ENCODE measurements around the gene NUDT22.

Gene NUDT22

DNA sequence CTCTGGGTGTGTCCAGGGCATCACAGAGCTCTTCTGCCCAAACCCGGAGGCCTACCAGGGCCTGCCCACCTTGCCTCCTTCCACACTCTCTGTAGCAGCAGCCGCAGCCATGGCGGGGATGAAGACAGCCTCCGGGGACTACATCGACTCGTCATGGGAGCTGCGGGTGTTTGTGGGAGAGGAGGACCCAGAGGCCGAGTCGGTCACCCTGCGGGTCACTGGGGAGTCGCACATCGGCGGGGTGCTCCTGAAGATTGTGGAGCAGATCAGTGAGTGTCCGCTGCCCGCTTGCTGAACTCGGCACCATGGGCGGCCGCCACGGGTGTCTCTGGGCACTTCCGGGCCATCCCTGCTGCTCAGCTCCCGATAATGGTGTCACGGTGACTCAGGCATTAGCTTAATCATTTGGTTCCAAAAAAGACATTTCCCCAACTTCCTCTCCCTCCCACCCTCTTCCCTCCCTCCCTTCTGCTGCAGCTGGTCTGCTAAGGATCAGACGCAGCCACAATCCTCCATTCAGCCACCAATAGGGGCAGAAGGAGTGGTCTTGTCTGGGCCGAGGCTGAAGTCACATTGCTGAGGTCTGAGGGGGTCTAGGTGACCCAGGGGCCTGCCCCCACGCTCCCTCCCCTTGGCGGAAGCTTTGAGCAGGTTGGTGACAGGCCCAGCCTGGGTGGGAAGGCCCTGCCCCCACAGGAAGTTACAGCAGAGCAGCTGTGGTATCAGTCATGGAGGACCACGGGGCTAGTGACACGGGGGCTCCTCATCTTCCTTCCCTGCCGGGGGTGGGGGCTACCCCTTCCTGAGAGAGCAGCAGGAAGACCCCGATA is 18.6 kb upstream of the NUDT22 start:
- no peak for DNase-seq

DNA sequence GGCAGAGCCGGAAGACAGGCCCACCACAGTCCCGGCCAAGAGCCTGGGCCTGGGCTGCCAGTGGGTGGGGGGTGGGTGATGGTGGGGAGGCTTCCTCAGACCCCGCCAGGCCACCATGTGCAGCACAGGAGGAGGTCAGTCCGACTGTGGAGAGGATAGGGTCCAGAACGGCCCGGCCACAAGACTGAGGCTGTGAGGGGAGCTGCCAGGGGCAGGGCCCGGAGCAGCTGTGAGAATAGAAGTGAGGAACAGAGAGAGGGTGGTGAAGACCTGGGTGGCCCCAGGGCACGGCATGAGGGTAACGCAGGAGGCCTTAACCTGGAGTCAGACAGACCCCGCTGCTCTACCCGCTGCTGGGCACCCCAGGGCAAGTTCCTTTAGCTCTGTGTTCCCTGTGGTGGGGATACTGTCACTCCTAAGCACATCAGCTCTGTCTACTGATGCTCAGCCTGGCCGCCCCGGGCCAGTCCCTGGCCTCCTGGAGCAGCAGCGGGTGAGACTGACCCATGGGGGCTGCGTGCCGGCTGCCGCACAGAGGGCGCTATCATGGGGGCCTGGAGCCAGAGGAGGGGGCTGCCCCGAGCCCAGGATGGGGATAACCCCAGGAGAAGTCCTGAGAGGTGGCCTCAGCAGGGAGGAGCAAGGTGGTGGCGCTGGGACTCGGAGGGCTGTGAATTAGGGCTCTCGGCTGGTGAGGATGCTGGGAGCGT is 17.8 kb upstream of the NUDT22 start:
- no peak for DNase-seq

DNA sequence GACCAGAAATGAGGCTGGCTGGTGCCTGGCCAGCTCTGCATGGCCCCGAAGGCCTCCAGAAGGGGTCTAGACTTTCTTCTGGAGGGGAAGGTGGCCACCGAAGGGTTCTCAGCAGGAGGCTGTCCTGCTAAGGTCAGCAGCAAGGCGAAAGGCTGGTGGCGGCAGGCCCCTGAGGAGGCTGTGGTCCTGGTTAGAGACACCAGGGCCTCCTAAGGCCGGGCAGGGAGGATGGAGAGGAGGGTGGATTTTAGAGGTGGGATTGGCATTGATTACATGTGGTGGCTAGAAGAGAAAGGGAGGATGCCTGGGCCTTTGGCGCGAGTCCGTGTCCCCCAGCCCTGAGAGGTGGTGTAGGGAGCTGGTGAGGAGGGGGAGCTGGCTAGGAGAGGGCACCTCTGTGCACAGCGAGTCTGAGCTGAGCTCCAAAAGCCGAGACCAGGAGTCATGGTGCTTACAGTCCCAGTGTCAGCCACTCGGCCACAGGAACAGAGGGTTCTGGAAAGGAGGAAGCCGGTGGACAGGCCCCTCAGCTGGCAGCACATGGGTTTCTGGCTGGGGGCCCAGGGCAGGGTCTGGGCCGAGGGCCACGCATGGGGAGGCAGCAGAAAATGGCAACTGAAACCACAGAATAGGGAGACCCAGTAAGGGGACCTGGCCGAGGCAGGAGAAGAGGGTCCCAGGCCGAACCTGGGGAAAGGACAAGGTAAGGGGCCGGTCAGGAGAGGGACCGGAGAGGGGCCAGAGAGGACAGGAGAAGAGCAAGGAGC is 17.1 kb upstream of the NUDT22 start:
- no peak for DNase-seq

DNA sequence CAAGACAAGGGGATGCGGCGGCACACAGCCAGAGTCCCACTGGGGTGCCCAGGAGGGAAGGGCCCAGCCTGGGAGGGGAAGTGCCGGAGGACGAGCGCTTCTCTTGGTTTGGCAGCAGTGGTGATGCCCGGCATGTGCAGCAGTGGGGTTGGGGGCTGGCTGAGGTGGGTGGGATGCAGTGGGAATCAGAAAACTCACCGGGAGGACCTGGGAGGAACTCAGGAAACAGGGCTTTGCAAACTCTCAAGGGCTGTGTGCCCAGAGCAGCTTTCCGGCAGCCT is 16.6 kb upstream of the NUDT22 start:
- no peak for DNase-seq

DNA sequence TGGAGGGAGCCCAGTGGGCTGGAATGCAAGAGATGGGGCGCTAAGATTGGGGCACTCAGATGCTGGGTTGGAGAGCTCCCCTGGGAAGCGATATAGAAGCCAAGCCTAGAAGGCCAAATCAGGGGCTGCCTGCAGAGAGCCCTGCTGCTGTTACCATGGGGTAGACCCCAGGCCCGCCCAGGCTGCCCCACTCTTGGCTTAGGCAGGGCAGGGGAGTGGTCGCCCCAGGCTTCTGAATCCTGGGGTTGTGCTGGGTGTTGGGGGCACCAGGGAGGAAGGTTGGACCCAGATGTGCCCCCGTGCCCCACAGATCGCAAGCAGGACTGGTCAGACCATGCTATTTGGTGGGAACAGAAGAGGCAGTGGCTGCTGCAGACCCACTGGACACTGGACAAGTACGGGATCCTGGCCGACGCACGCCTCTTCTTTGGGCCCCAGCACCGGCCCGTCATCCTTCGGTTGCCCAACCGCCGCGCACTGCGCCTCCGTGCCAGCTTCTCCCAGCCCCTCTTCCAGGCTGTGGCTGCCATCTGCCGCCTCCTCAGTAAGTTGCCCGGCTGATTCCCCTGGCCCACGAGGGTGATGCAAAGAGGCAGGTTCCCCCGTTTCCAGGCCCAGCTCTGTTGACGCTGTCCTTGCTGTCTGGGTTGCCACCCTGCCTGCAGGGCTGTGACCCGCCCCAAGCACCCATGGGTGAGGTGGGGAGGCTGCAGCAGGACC is 15.6 kb upstream of the NUDT22 start:
- DNase-seq: no peak

DNA sequence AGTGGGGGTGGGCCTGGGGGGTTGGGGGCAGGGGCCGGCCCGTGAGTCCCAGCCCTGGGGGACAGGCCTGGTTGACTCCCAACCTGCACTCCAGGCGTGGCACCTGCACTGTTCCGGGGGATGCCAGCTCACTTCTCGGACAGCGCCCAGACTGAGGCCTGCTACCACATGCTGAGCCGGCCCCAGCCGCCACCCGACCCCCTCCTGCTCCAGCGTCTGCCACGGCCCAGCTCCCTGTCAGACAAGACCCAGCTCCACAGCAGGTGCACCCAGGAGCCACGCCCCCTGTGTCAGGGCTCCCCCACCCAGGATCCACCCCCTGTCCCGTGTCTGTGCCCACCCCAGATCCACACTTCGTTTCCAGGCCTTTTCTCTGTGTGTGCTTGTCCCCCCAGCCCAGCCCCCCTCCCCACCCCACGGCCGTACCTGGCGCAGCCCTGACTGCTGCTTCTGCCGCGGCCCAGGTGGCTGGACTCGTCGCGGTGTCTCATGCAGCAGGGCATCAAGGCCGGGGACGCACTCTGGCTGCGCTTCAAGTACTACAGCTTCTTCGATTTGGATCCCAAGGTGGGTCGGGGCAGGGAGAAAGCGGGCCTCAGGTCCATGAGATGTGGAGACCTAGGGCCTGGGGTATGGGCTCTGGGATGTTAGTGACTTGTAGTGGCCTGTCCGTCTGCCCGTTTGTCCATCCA is 14.7 kb upstream of the NUDT22 start:
- DNase-seq: no peak

DNA sequence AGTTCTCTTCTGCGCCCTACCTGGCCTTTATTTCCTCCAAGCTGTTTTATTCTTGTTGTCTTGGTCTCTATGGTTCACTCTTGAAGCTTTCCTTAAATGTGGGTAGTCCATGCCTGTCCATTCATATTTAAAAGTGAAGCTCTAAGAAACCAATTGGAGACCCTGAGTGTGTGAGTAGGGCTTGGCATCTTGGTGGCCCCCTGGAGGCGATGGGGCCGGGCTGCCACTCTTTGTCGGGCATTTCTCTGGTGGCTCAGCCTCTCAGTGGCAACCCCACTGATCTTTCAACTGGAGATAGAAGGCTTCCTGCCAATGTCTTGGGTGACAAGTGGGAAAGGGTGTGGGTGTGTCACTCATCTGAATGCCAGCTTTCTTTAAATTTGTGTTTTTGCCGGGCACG is 9.2 kb upstream of the NUDT22 start:
- no peak for DNase-seq

DNA sequence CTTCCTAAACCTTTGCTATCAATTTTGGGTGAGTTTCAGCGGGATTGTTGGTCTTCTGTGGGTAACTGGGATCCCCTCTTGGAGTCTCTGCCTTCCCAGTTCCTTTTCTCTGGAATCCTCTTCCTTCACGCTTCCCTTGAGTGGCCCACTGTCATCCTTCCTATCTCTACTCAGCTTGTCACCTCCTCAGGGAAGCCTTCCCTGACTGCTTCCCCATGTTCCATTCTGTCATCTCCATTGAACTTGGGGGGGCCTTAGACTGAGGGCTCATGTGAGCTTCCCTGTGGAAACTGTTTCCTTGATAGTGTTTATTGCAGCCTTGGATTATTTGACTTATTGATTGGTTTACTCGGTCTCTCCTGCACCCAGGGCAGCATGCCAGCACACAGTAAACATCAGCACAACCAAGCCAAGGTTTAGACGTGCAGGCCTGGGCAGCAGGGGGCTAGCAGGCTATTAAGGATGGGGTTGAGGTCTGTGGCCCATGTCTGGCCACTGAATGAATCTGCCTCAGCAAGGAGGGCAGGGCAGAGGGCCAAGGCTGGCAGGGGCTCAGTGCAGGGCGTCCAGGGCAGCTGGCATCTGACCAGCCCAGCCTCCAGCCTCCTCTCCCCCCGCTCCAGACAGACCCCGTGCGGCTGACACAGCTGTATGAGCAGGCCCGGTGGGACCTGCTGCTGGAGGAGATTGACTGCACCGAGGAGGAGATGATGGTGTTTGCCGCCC is 7.3 kb upstream of the NUDT22 start:
- DNase-seq: no peak

DNA sequence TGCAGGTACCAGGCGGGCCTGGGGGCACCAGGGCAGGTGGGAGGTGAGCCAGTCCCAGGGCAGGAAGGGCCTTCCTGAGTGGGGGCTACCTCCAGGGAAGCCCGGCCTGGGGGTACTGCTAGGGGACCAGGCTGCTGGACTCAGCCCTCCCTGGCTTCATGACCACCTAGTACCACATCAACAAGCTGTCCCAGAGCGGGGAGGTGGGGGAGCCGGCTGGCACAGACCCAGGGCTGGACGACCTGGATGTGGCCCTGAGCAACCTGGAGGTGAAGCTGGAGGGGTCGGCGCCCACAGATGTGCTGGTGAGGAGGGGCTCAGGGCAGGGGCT is 6.8 kb upstream of the NUDT22 start:
- DNase-seq: no peak

DNA sequence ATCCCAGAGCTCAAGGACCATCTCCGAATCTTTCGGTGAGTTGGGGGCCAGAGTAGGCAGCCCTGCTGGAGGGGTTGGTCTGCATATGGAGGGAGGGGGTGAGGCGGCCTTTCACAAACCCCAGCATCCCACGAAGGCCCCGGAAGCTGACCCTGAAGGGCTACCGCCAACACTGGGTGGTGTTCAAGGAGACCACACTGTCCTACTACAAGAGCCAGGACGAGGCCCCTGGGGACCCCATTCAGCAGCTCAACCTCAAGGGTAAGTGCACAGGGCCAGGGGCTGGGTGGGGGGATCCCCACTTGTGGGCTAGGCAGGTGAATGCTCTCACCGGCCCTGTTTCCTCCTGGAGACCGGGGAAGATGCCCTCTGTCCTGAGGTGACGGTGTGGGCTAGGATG is 6.3 kb upstream of the NUDT22 start:
- no peak for DNase-seq

DNA sequence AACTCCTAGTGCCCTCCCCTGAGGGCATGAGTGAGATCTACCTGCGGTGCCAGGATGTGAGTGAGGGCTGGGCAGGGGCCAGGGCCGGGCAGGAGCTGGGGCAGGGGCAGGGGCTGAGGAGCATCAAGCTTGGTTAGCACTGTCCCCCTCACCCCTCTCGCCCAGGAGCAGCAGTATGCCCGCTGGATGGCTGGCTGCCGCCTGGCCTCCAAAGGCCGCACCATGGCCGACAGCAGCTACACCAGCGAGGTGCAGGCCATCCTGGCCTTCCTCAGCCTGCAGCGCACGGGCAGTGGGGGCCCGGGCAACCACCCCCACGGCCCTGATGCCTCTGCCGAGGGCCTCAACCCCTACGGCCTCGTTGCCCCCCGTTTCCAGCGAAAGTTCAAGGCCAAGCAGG is 5.8 kb upstream of the NUDT22 start:
- DNase-seq: no peak

DNA sequence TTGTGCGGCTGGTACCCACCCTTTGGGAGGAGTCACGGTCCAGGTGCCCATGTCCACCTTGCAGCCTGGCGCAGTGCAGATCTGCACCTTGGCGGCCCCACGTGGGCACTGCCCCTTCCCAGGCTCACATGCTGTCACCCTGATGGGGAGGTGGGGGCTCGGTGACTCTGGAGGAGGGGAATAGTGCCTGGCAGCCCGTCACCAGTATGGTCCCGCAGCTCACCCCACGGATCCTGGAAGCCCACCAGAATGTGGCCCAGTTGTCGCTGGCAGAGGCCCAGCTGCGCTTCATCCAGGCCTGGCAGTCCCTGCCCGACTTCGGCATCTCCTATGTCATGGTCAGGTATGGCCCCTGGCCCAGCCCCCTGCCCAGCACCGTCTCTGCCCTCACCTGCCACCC is 5.3 kb upstream of the NUDT22 start:
- DNase-seq: no peak

DNA sequence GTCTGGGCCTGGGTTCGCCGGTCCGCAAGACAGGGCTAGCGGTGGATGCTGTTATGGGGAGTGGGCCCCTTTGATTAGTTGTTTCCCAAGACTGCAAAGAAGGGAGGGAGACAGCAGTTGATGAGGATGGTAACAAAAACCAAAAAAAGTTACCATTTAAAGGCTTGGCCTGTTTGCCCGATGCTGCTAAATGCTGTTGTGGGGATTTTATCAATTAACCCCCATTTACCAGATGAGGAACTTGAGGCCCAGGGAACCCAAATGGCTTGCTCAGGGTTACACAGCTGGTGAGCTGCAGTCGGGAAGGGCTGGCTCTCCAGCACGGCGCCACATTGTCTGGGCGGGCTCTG is 3.4 kb upstream of the NUDT22 start:
- DNase-seq: no peak

DNA sequence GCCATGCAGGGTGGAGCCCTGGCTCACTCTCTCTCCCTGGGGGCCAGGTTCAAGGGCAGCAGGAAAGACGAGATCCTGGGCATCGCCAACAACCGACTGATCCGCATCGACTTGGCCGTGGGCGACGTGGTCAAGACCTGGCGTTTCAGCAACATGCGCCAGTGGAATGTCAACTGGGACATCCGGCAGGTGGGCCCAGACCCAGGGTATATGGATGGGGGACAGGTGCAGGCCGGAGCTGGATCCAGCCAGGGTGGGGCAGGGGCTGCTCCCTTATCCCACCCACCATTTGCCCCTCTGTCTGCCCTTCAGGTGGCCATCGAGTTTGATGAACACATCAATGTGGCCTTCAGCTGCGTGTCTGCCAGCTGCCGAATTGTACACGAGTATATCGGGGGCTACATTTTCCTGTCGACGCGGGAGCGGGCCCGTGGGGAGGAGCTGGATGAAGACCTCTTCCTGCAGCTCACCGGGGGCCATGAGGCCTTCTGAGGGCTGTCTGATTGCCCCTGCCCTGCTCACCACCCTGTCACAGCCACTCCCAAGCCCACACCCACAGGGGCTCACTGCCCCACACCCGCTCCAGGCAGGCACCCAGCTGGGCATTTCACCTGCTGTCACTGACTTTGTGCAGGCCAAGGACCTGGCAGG is 2.9 kb upstream of the NUDT22 start:
- DNase-seq: no peak

DNA sequence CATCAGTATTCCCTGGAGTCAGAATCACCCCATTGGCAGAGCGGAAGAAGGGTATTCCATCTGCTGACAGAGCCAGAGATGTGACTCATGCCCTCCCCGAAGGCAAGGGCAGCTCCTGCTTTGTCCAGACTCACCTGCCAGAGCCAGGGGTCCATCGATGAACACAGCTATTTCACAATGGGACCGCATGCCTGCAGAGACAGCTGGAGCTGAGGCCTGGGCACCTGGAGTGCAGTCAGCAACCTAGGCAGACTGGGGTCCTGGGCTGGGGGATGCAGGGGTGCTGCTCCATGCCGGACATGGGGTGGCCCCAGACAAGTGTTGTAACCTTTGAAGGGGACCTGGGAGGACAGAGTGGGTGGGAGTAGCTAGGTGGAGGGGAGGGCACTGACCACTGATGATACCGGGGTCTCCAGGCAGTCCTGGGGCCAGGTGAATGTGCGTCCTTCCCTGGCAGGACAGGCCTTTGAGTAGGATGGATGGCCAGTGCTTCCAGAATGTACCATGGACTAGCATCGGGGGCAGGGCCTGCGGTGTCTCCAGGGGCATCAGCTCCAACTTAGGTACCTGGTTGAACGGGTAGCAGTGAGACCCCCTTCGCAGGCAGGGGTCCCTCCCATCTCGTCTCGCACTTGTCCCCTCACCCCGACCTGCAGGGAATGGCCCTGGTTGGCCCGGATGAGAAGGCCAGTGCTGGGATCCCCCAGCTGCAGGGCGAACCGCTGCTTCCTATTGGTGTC is 1.8 kb upstream of the NUDT22 start:
- no peak for DNase-seq

DNA sequence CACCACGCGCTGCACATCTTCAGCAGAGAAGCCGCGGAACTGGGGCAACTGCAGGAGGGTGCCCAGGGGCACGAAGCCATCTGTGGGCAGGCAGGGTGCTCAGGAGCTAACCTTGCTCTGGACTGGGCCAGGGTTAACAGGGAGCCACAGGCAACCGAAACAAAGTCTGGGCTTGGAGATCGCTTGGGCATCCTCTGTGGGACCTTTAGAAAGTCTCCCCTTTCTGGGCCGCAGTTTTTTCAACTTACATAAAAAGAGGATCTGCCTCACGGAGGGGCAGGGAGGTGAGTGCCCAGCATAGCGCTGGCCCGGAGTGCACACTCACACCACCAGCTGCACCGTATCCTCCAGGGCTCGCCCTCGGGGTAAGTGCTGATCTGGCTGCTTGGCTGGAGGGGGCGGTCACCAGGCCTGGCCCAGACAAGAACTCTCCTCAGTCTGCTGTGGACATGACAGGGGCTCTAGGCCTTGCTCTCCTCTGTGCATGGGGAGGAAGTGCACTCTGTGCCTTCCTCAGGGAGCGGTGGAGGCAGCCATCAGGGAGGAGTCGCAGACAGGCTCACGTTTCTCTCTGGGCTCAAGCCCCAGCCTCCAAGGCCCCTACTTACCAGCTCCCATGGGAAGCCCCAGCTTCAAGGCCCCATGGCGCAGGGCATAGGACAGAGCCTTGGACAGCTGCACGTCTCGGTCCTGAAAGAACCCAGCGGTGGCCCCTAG is 1.0 kb upstream of the NUDT22 start:
- DNase-seq: no peak

DNA sequence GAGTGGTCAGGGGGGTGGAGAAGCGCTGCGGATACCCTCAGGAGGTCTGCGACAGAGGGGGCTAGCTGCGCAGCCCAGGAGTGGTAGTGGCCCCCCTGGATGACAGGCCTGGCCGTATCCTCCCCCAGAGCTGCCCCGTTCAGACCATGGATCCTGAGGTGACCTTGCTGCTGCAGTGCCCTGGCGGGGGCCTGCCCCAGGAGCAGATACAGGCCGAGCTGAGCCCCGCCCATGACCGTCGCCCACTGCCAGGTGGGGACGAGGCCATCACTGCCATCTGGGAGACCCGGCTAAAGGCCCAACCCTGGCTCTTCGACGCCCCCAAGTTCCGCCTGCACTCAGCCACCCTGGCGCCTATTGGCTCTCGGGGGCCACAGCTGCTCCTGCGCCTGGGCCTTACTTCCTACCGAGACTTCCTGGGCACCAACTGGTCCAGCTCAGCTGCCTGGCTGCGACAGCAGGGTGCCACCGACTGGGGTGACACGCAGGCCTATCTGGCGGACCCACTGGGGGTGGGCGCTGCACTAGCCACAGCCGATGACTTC is 505 bp downstream of the NUDT22 start:
- no peak for DNase-seq

DNA sequence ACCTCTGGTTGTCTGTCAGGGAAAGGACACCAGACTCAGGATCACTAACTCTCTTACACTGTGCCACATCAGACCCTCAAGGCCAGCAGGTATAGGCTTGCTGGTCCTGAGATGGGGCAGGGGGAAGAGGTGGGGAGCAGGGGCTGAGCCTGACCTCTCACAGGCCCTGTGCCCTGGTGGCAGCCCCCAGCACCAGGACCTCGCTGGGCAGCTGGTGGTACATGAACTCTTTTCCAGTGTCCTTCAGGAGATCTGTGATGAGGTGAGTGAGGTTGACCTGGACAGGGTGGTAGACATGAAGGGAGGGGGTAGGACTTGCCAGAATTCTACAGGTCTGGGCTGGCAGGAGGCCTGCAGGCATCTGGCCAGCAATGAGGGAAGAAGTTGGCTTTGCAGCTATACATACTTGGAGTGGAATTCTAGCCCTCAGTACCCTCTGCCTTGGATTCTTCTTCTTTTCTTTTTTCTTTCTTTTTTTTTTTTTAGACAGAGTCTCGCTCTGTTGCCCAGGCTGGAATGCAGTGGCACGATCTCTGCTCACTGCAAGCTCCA is 1.4 kb downstream of the NUDT22 start:
- no peak for DNase-seq

DNA sequence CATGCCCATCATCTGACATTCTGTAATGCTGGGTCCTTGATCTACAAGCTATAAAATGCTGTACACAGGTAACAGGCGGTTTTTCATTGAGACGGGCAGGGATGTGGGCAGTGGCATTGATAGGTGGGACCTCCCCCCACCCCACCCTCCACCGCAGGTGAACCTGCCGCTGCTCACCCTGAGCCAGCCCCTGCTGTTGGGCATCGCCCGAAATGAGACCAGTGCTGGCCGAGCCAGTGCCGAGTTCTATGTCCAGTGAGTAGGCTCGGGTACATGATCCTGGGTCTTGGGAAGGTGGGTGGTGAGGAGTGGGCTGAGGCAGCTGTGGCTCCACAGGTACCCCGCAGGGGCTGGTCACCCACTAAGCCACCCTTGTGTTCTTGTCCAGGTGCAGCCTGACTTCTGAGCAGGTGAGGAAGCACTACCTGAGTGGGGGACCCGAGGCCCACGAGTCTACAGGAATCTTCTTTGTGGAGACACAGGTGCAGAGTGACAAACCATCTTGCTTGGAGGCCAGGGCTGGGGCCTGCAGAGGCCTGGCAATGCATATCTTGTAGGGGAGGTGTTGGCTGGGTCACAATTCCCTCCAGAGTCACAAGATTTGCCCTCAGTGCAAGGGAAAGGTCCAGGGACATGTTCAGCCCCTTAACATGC is 3.1 kb downstream of the NUDT22 start:
- DNase-seq: no peak

Measured in NCI-H1417 treated with DMSO at 0.1 percent for 48 hours (cell line).